NCI-H2029 treated with DMSO at 0.1 percent for 48 hours (cell line): ENCODE measurements around the gene THRA.

Experiments
- DNase-seq: peaks from one replicate; lab custom pipeline; 2025; lab: John Stamatoyannopoulos, UW

THRA gene

DNA sequence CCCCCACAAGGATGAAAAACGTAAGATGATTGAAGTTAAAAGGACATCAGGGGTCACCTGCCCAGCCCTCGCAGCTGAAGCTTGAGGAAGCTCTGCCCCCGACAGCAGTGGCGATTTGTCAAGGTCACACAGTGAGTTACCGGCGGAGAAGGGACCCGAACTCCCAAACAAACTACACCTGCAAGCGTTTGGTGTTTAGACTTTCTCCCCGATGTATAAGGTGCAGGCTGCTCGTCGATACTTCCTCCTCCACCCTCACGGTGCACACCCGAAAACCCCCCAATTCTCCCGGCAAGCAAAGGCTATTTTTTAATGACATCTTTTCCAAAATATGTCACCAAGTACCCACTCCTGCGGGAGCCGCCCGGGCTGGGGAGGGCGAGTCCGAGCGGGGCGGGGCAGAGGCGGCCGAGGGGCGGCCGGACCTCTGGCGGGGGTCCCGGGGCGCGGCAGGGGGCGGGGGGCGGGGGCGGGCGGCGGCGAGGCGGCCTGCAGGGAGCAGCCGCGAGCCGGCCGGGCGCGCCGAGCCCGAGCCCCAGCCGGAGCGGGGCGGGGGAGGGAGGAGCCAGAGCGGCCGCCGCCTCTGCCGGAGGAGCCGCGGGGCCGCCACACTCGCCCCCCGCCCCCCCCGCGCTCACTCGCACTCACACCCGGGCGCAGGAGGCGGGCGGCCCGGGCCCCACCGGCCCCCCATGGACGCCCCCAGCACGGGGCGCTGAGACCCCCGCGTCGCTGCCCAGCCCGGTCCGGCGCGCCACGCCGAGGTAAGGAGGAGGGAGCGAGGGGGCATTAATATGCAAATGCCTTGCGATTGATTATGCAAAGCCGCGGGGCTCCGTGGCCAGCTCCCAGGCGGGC is at the start of gene THRA:
Gene THRA, plus strand, starts transcription at position 637 of the 858 bp plus-strand sequence. CDS start 11,524 bp downstream, outside the sequence.
- no peak for DNase-seq

GRCh38 chr17:40014375-40014980 is 48.3 kb upstream of the THRA start:
- DNase-seq = no peak

- DNase-seq = no peak
These were observed 47.5 kb upstream of the THRA start, which contains the start of gene CSF3 for GRCh38 chr17:40015005-40015997. Gene CSF3 (plus strand): TSS chr17:40015440. CDS start chr17:40015475, 35 bp downstream.

DNA sequence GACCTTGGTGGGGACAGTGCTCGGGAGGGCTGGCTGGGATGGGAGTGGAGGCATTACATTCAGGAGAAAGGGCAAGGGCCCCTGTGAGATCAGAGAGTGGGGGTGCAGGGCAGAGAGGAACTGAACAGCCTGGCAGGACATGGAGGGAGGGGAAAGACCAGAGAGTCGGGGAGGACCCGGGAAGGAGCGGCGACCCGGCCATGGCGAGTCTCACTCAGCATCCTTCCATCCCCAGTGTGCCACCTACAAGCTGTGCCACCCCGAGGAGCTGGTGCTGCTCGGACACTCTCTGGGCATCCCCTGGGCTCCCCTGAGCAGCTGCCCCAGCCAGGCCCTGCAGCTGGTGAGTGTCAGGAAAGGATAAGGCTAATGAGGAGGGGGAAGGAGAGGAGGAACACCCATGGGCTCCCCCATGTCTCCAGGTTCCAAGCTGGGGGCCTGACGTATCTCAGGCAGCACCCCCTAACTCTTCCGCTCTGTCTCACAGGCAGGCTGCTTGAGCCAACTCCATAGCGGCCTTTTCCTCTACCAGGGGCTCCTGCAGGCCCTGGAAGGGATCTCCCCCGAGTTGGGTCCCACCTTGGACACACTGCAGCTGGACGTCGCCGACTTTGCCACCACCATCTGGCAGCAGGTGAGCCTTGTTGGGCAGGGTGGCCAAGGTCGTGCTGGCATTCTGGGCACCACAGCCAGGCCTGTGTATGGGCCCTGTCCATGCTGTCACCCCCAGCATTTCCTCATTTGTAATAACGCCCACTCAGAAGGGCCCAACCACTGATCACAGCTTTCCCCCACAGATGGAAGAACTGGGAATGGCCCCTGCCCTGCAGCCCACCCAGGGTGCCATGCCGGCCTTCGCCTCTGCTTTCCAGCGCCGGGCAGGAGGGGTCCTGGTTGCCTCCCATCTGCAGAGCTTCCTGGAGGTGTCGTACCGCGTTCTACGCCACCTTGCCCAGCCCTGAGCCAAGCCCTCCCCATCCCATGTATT is 46.5 kb upstream of the THRA start:
- DNase-seq = no peak

GRCh38 chr17:40017422-40018080 is 45.2 kb upstream of the THRA start:
- no peak for DNase-seq

GRCh38 chr17:40018211-40019121 is 44.3 kb upstream of the THRA start:
- no peak for DNase-seq

- no peak for DNase-seq
These were observed 43.4 kb upstream of the THRA start for GRCh38 chr17:40019140-40019991.

DNA sequence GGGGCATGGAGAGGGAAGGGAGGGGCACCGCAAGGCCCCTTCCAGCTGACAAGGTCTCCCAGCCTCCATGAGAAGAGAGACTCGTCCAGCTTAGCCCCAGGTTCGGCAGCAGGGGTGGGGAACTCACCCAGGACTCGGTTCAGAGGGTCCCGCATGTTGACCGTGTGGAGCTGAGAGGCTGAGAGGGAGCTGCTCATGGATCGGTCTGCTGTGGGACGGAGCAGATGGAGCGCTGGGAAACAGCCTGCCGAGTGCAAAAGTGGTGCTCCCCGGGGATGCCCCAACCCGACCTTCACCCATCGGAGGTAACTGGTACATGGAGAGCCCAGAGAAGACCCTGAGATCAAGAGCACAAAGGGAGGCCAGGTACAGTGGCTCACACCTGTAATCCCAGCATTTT is 42.6 kb upstream of the THRA start:
- no peak for DNase-seq

- no peak for DNase-seq
These were observed 41.3 kb upstream of the THRA start for GRCh38 chr17:40021451-40021971.

- DNase-seq = no peak
These were observed 40.3 kb upstream of the THRA start for GRCh38 chr17:40022497-40022896.

- DNase-seq = peak; percentile 64
These were observed 39.7 kb upstream of the THRA start for GRCh38 chr17:40022961-40023541.

GRCh38 chr17:40023590-40024292 is 39.0 kb upstream of the THRA start:
- DNase-seq = peak; percentile 78

DNA sequence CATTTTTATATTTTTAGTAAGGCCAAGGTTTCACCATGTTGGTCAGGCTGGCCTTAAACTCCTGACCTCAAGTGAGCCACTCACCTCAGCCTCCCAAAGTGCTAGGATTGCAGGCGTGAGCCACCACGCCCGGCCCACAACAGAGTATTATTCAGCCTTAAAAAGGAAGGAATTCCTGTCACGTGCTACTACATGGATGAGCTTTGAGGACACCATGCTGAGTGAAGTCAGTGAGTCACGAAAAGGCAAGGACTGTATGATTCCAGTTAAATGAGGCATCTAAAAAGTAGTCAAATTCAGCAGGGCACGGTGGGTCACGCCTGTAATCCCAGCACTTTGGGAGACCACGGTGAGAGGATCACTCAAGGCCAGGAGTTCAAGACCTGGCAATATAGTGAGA is 37.9 kb upstream of the THRA start:
- no peak for DNase-seq

DNA sequence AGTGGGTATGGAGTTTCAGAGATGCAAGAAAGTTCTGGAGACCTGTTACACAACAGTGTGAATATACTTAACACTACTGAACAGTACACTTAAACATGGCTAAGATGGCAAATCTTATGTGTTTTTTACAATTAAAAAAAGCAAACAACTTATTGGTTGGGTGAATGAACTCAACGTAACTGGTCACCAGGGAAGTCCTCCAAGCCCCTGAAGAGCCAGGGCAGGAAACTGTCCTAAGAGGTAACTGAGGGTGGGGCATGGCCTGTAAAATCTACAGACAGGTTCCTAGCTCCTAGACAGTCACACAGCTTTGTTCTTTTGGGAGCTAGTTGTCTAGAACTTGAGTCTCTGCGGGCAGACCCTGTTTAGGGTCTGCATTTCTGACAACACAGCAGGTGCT is 37.2 kb upstream of the THRA start:
- no peak for DNase-seq

DNA sequence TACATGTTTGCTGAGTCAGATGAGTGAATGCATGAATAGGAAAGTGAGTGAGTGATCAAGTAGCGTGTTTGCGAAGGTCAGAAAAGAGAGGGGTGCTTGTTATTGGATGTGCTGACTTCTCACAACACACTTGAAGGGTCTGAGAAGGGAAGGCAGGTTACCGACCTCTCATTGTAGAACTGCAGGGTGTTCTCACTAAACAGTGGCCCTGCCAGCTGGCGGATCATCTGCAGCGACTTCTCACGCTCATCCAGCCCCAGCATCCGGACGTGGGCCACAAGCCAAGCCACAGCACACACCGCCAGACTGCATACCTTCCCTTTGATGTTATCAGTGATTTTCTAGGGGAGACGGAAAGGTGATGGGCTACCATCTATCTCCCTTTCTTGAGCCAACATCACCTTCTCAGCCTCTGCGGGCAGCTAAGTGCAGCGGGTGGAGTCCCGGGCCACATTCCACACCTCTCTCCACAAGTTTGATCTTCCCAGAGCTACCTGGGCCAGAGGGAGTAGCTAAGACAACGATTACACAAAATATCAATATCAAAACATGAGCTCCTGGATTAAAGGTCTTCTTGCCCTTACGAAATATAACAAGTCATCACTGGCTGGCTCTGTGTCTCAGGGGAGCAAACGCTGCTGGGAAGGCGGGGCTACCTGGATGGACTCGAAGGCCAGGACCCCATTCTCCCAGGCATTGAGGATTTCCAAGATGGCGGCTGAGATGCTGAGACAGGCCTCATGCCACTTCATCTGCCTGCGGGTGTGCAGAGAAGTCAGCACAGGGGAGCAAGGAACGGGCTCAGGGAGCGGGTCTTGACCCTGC is 36.6 kb upstream of the THRA start:
- DNase-seq = peak; percentile 68
